GM12891 (cell line): ENCODE data around the gene MAML2.
A peak's percentile ranks its signal among the peaks of the same experiment; 100 is the strongest.

Experiments used
- DNase-seq: peaks from one replicate; pipeline ENCODE4 v3.0.0; 2011; ENCODE audit warnings: low spot score; ENCODE audit not compliant: insufficient read length
- FAIRE-seq: peaks from 2 replicates; lab custom pipeline; 2011; peaks lifted over from hg19 to GRCh38; lab: Jason Lieb, UNC
- PAX5 ChIP-seq: IDR thresholded peaks from 2 replicates; pipeline ENCODE4 v1.6.1; 2011; ENCODE audit warnings: low read length, moderate library complexity, mild to moderate bottlenecking; ENCODE audit not compliant: insufficient read depth, severe bottlenecking
- POLR2A ChIP-seq: IDR thresholded peaks from 2 replicates; pipeline ENCODE4 v1.6.1; 2011; ENCODE audit warnings: low read depth, low read length, control low read depth
- POLR2AphosphoS5 ChIP-seq: IDR thresholded peaks from 2 replicates; pipeline ENCODE4 v1.6.1; 2011; ENCODE audit warnings: low read depth, low read length, control low read depth
- POU2F2 ChIP-seq: IDR thresholded peaks from 2 replicates; pipeline ENCODE4 v1.6.1; 2011; ENCODE audit warnings: low read depth, mild to moderate bottlenecking, control low read depth, low read length, moderate library complexity
- SPI1 ChIP-seq: IDR thresholded peaks from 2 replicates; pipeline ENCODE4 v1.6.1; 2011; ENCODE audit warnings: low read depth, low read length, control low read depth
- TAF1 ChIP-seq: IDR thresholded peaks from 2 replicates; pipeline ENCODE4 v1.6.1; 2011; ENCODE audit warnings: low read depth, low read length, control low read depth

MAML2 gene

GRCh38 chr11:95989076-95989605 lies 353.9 kb downstream of the MAML2 start:
- no peak for DNase-seq
- no peak for FAIRE-seq
- TF ChIP-seq POLR2A = no peak
- TF ChIP-seq PAX5 = no peak
- no peak for TF ChIP-seq SPI1
- TF ChIP-seq TAF1 = no peak
- TF ChIP-seq POU2F2 = no peak
- TF ChIP-seq POLR2AphosphoS5 = no peak

- no peak for FAIRE-seq
- no peak for DNase-seq
These were observed 357.7 kb downstream of the MAML2 start for GRCh38 chr11:95985174-95985808.

GRCh38 chr11:95984072-95984471 lies 358.9 kb downstream of the MAML2 start:
- DNase-seq (no peak), FAIRE-seq (peak; percentile 69)
- TF ChIP-seq POLR2A (no peak), SPI1 (no peak), TAF1 (no peak), POLR2AphosphoS5 (no peak), PAX5 (no peak), POU2F2 (no peak)

More at GRCh38 chr11:95985174-95985808, 357.7 kb downstream of the MAML2 start:
- no peak for TF ChIP-seq POLR2AphosphoS5

- FAIRE-seq (no peak), DNase-seq (no peak)
- TF ChIP-seq POLR2A (no peak), SPI1 (no peak), TAF1 (no peak), POU2F2 (no peak), POLR2AphosphoS5 (no peak)
These were observed 365.3 kb downstream of the MAML2 start for GRCh38 chr11:95977534-95978174.

GRCh38 chr11:95976550-95976949 lies 366.4 kb downstream of the MAML2 start:
- no peak for TF ChIP-seq POLR2AphosphoS5
- no peak for TF ChIP-seq SPI1
- TF ChIP-seq PAX5 = no peak
- no peak for TF ChIP-seq TAF1
- TF ChIP-seq POLR2A = no peak
- TF ChIP-seq POU2F2 = no peak
- FAIRE-seq = no peak
- DNase-seq = no peak

GRCh38 chr11:95975343-95975742 lies 367.7 kb downstream of the MAML2 start:
- no peak for TF ChIP-seq SPI1
- no peak for TF ChIP-seq POLR2A
- no peak for TF ChIP-seq POU2F2
- no peak for TF ChIP-seq PAX5
- no peak for TF ChIP-seq POLR2AphosphoS5
- TF ChIP-seq TAF1 = no peak
- FAIRE-seq = no peak
- no peak for DNase-seq

- no peak for DNase-seq
- TF ChIP-seq PAX5 (no peak), SPI1 (no peak), POLR2AphosphoS5 (no peak), POU2F2 (no peak), TAF1 (no peak), POLR2A (no peak)
- no peak for FAIRE-seq
These were observed 370.9 kb downstream of the MAML2 start for GRCh38 chr11:95972060-95972459.

GRCh38 chr11:95968585-95968984 lies 374.4 kb downstream of the MAML2 start:
- TF ChIP-seq POLR2AphosphoS5 = no peak
- TF ChIP-seq SPI1 = no peak
- TF ChIP-seq POLR2A = no peak
- TF ChIP-seq PAX5 = no peak
- no peak for TF ChIP-seq TAF1
- TF ChIP-seq POU2F2 = no peak
- no peak for FAIRE-seq
- DNase-seq = no peak

- TF ChIP-seq PAX5 = no peak
- TF ChIP-seq TAF1 = no peak
- TF ChIP-seq POLR2A = no peak
- TF ChIP-seq POLR2AphosphoS5 = no peak
- no peak for TF ChIP-seq SPI1
- no peak for TF ChIP-seq POU2F2
These were observed 378.7 kb downstream of the MAML2 start for GRCh38 chr11:95964281-95964680.

GRCh38 chr11:95961758-95962157 lies 381.2 kb downstream of the MAML2 start:
- no peak for TF ChIP-seq SPI1
- no peak for TF ChIP-seq TAF1
- no peak for TF ChIP-seq POU2F2
- TF ChIP-seq PAX5 = no peak
- TF ChIP-seq POLR2A = no peak
- TF ChIP-seq POLR2AphosphoS5 = no peak
- FAIRE-seq = no peak
- no peak for DNase-seq

More at GRCh38 chr11:95964281-95964680, 378.7 kb downstream of the MAML2 start:
- FAIRE-seq = no peak
- DNase-seq = no peak
